Smooth muscle cell (in vitro differentiated cells): ENCODE data around the gene WDR76. TPM values are rescaled to one million over a fixed set of nuclear protein-coding genes. Genes with fewer than 3 reads are reported as not detected.

Experiments
- DNase-seq: peaks from one replicate; lab custom pipeline; 2025; ENCODE audit not compliant: unreplicated experiment; lab: John Stamatoyannopoulos, UW
- H2AFZ ChIP-seq: fragments of 200-600 bp; sonication (generic); 2 replicates; pipeline ENCODE4 v1.6.0; 2016; ENCODE audit warnings: antibody characterized with exemption, low read depth, mild to moderate bottlenecking
- H3F3A ChIP-seq: fragments of 200-600 bp; sonication (generic); 2 replicates; pipeline ENCODE4 v1.6.0; 2017; ENCODE audit warnings: antibody characterized with exemption, low read depth
- H3K27ac ChIP-seq: fragments of 200-600 bp; sonication (generic); 2 replicates; pipeline ENCODE4 v1.5.1; 2016; ENCODE audit warnings: low read depth, mild to moderate bottlenecking
- H3K27me3 ChIP-seq: fragments of 200-600 bp; sonication (generic); 2 replicates; pipeline ENCODE4 v1.6.1; 2016; ENCODE audit warnings: low read depth, mild to moderate bottlenecking
- H3K36me3 ChIP-seq: fragments of 200-600 bp; sonication (generic); 2 replicates; pipeline ENCODE4 v1.5.1; 2016; ENCODE audit warnings: low read depth
- H3K4me1 ChIP-seq: fragments of 200-600 bp; sonication (generic); 2 replicates; pipeline ENCODE4 v1.5.1; 2016; ENCODE audit warnings: low read depth
- H3K4me2 ChIP-seq: fragments of 200-600 bp; sonication (generic); 2 replicates; pipeline ENCODE4 v1.6.0; 2016; ENCODE audit warnings: mild to moderate bottlenecking
- H3K4me3 ChIP-seq: fragments of 200-600 bp; sonication (generic); 2 replicates; pipeline ENCODE4 v1.5.1; 2016; ENCODE audit warnings: mild to moderate bottlenecking
- H3K79me2 ChIP-seq: fragments of 200-600 bp; sonication (generic); 2 replicates; pipeline ENCODE4 v1.6.0; 2016; ENCODE audit warnings: low read depth, mild to moderate bottlenecking
- H3K9ac ChIP-seq: fragments of 200-600 bp; sonication (generic); 2 replicates; pipeline ENCODE4 v1.6.0; 2016; ENCODE audit warnings: low read depth
- H3K9me3 ChIP-seq: fragments of 200-600 bp; sonication (generic); replicated peaks from 2 replicates; pipeline ENCODE4 v1.5.1; 2016; ENCODE audit warnings: low read depth
- H4K20me1 ChIP-seq: fragments of 200-600 bp; sonication (generic); 2 replicates; pipeline ENCODE4 v1.6.0; 2016; ENCODE audit warnings: low read depth
- WGBS: methylation state at CpG from one replicate; pipeline ENCODE4 v1.1.7; 2016; ENCODE audit warnings: low lambda C conversion rate; 5-methylcytosine and 5-hydroxymethylcytosine counted together
- polyA plus RNA-seq: library from polyadenylated mRNA; unstranded; fragments of >200 nt; fragmentation: Nextera tagmentation; extraction: Ambion mirVana; gene quantifications from 2 replicates; pipeline ENCODE4 v1.2.1, GENCODE V29; 2016
- total RNA-seq: library from RNA; depleted of rRNA; stranded (reverse); fragments of >200 nt; gene quantifications from 2 replicates; pipeline ENCODE4 v1.2.3, GENCODE V29; 2014
- TF ChIP-seq, protein P1 (sequence below): fragments of 200-600 bp; sonication (generic); IDR thresholded peaks from 2 replicates; pipeline ENCODE4 v1.5.1; 2017; ENCODE audit warnings: borderline replicate concordance, mild to moderate bottlenecking, antibody characterized with exemption; ENCODE audit not compliant: insufficient read depth, poor library complexity, severe bottlenecking

WDR76 gene
- total and polyA plus RNA-seq, 2 experiments from 2014 or later, result 3.4 to 9.8 TPM

DNA sequence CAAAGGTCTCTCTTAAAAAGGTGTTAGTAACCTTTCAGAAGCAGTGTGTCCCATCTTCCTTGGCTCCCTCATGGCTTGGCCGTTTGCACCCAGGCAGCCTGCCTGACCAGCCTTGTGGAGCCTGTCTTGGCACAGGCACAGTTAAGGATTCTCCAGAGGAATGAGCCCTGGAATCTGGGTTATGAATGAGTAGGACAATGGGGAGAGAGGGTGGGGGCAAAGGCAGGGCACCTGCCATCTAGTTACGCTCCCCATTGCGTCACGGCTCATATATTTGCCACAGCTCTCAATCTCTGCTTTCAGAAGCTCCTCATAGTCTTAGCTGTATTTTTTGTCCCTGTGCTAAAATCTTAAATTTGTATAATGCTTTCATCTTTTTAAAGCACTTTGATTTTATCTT is 50.6 kb downstream of the WDR76 start:
- no peak overlapping the region for H2AFZ ChIP-seq
- no peak overlapping the region for H3K27ac ChIP-seq
- no peak overlapping the region for H3K9ac ChIP-seq
- 98% methylated on average over 4 of the region's 4 CpGs for WGBS
- H3K27me3 ChIP-seq, result no peaks in the 10 kb centered on the region
- H3K4me1 ChIP-seq, result peaks cover 7% of the 10 kb centered on the region
- peaks cover 13% of the 10 kb centered on the region for H3F3A ChIP-seq
- no peak overlapping the region for H3K4me2 ChIP-seq
- TF ChIP-seq, protein P1, sequence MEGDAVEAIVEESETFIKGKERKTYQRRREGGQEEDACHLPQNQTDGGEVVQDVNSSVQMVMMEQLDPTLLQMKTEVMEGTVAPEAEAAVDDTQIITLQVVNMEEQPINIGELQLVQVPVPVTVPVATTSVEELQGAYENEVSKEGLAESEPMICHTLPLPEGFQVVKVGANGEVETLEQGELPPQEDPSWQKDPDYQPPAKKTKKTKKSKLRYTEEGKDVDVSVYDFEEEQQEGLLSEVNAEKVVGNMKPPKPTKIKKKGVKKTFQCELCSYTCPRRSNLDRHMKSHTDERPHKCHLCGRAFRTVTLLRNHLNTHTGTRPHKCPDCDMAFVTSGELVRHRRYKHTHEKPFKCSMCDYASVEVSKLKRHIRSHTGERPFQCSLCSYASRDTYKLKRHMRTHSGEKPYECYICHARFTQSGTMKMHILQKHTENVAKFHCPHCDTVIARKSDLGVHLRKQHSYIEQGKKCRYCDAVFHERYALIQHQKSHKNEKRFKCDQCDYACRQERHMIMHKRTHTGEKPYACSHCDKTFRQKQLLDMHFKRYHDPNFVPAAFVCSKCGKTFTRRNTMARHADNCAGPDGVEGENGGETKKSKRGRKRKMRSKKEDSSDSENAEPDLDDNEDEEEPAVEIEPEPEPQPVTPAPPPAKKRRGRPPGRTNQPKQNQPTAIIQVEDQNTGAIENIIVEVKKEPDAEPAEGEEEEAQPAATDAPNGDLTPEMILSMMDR, result no peak
- no peak overlapping the region for H3K4me3 ChIP-seq
- no peaks in the 10 kb centered on the region for H3K79me2 ChIP-seq
- no peaks in the 10 kb centered on the region for H3K9me3 ChIP-seq
- H3K36me3 ChIP-seq, result no peaks in the 10 kb centered on the region
- H4K20me1 ChIP-seq, result no peaks in the 10 kb centered on the region
- no peak for DNase-seq

DNA sequence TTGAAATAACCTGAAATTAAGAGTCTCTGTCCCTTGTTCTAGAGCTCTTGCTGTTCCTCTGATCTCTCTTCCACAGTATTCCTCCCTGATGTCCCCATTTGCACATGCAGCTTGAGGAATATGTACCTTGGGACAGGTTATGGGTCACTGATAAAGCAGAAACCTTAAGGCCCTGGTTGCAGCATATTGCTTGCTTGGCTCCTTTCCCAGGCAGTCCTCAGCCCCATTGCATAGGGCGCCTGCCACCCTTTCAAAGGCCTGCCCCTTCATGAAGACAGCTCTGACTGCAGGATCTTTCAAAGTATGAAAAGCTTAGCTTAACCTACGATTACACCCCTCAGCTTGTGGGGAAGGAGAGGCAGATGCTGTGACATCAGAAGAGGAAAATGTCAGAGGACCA is 51.6 kb downstream of the WDR76 start:
- Histone ChIP-seq H4K20me1 (no peaks in the 10 kb centered on the region), H2AFZ (no peak overlapping the region), H3K79me2 (no peaks in the 10 kb centered on the region), H3K36me3 (no peaks in the 10 kb centered on the region), H3K9me3 (no peaks in the 10 kb centered on the region), H3K4me1 (peaks cover 7% of the 10 kb centered on the region), H3K4me2 (no peak overlapping the region), H3K9ac (no peak overlapping the region), H3K27me3 (no peaks in the 10 kb centered on the region), H3K4me3 (no peak overlapping the region), H3K27ac (no peak overlapping the region), H3F3A (peaks cover 13% of the 10 kb centered on the region)
- TF ChIP-seq, protein P1, result no peak
- WGBS, result 89% methylated on average over 2 of the region's 2 CpGs
- DNase-seq, result no peak

DNA sequence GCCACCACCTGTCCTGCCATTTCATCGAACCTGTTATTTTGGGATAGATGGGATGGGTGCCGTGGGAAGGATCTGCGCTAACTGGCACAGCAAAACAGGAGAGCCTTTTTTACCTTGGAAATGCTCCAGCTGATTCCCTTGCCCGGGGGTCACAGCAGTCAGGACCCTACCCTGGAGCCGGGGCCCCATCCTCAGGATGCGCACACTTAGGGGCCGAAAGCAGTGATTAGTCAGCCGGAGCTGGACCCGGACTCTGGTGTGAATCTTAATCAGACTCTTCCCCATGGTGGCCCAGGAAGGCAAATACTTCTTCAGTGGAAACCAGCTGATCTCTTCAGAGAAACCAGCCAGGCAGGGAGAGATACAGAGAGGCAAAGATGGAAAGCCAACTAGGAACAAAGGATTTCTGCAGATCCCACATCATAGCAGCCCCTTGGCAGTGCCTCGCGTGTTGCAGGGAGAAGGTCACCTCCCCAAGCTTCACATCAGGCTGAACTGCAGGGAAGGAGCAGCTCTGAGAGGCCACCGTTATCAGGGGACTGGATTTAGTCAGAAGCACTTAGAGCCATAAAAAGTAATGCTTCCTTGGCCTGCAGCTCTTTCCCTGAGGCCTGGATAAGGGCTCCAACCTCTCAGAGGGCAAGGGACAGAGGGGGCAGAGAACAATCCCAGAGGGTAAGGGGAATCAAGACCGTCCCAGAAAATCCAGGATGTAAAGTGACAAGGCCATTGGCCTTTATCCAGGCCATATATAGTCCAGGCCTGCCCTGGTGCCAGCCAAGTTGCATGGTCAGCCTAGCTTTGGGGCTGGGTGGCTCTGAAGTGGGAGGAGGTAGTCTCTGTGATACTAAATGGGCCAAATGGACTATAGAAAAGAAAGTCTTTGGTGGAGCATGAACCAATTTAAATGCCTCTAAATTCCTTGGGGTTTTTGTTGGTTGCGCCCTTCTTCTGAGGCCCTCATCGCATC is 52.9 kb downstream of the WDR76 start:
- Histone ChIP-seq H3K4me3 (no peak overlapping the region), H2AFZ (no peak overlapping the region), H3K9me3 (no peaks in the 10 kb centered on the region), H3K36me3 (no peaks in the 10 kb centered on the region), H3K4me1 (peaks cover 7% of the 10 kb centered on the region), H3K27ac (no peak overlapping the region), H4K20me1 (no peaks in the 10 kb centered on the region), H3F3A (peaks cover 13% of the 10 kb centered on the region), H3K9ac (no peak overlapping the region), H3K79me2 (no peaks in the 10 kb centered on the region), H3K4me2 (peak overlapping the region; percentile 31), H3K27me3 (no peaks in the 10 kb centered on the region)
- TF ChIP-seq, protein P1, result no peak
- WGBS, result 50% methylated on average over 15 of the region's 15 CpGs
- DNase-seq, result no peak
